OCI-LY7 (cell line): ENCODE data around the gene CA5A. TPM values are rescaled to one million over a fixed set of nuclear protein-coding genes. Genes with fewer than 3 reads are reported as not detected.

ENCODE experiments used
- BruUV-seq: library from RNA; stranded (reverse); fragments of 400-500 nt; replicated peaks from 2 replicates; lab custom pipeline; 2021; lab: Mats Ljungman, UMichigan
- CTCF ChIA-PET: fragments of 300-600 bp; sonication (Branson Sonifier 250); formaldehyde crosslinking; loops from one replicate; lab custom pipeline; 2022; ENCODE audit warnings: antibody characterized with exemption; ENCODE audit not compliant: unreplicated experiment; lab: Charles Lee
- POLR2A ChIA-PET: fragments of 300-600 bp; sonication (Branson Sonifier 250); formaldehyde crosslinking; loops from one replicate; lab custom pipeline; 2022; ENCODE audit warnings: antibody characterized with exemption; lab: Charles Lee
- DNase-seq: peaks from one replicate; pipeline ENCODE4 v3.0.0-alpha.2; 2015; ENCODE audit warnings: low spot score
- H2AFZ ChIP-seq: fragments of 200-600 bp; sonication (generic), shearing (Covaris generic); 2 replicates; pipeline ENCODE4 v1.6.1; 2014; ENCODE audit warnings: mild to moderate bottlenecking, antibody characterized with exemption, low read length, moderate library complexity
- H3K27ac ChIP-seq: fragments of 200-600 bp; sonication (generic); 2 replicates; pipeline ENCODE4 v1.5.1; 2014; ENCODE audit warnings: mixed run types, low read depth, mild to moderate bottlenecking, moderate library complexity, low read length, inconsistent platforms; ENCODE audit not compliant: poor library complexity, severe bottlenecking
- H3K36me3 ChIP-seq: fragments of 200-600 bp; sonication (generic); 2 replicates; pipeline ENCODE4 v1.6.1; 2014; ENCODE audit warnings: mild to moderate bottlenecking, antibody characterized with exemption, low read length, moderate library complexity, mixed read lengths; ENCODE audit not compliant: insufficient read depth
- H3K4me1 ChIP-seq: fragments of 200-600 bp; sonication (generic); 2 replicates; pipeline ENCODE4 v1.5.1; 2014; ENCODE audit warnings: mild to moderate bottlenecking, low read length; ENCODE audit not compliant: insufficient read depth, poor library complexity, severe bottlenecking
- H3K4me2 ChIP-seq: fragments of 200-600 bp; sonication (generic); 2 replicates; pipeline ENCODE4 v1.6.1; 2014; ENCODE audit warnings: mild to moderate bottlenecking, low read length
- H3K4me3 ChIP-seq: fragments of 200-600 bp; sonication (generic); 2 replicates; pipeline ENCODE4 v1.5.1; 2014; ENCODE audit warnings: mild to moderate bottlenecking, low read depth, low read length; ENCODE audit not compliant: poor library complexity, severe bottlenecking
- H3K79me2 ChIP-seq: fragments of 200-600 bp; sonication (generic); 2 replicates; pipeline ENCODE4 v1.6.1; 2016; ENCODE audit warnings: low read depth, mild to moderate bottlenecking, low read length, moderate library complexity, mixed read lengths; ENCODE audit not compliant: insufficient read depth
- H3K9me2 ChIP-seq: fragments of 200-600 bp; sonication (generic); 2 replicates; pipeline ENCODE4 v1.6.1; 2016; ENCODE audit warnings: mild to moderate bottlenecking, low read length, mixed read lengths; ENCODE audit not compliant: insufficient read depth
- H3K9me3 ChIP-seq: fragments of 200-600 bp; sonication (generic); 2 replicates; pipeline ENCODE4 v1.6.1; 2014; ENCODE audit warnings: mild to moderate bottlenecking, mixed run types, low read length, mixed read lengths
- H4K20me1 ChIP-seq: fragments of 200-600 bp; sonication (generic); 2 replicates; pipeline ENCODE4 v1.6.1; 2014; ENCODE audit warnings: mild to moderate bottlenecking, antibody characterized with exemption, low read length, moderate library complexity, mixed read lengths; ENCODE audit not compliant: insufficient read depth
- EZH2phosphoT487 ChIP-seq: fragments of 200-600 bp; sonication (generic); IDR thresholded peaks from 2 replicates; pipeline ENCODE4 v1.6.1; 2018; ENCODE audit warnings: low read depth, borderline replicate concordance, mild to moderate bottlenecking, mixed run types, antibody characterized with exemption, low read length, moderate library complexity, mixed read lengths
- intact Hi-C: fragments of 100-400 bp; cut with micrococcal nuclease; formaldehyde crosslinking; loops from one replicate; pipeline ENCODE4 v1.10.0; 2022; ENCODE audit not compliant: unreplicated experiment
- total RNA-seq, 2 experiments: library from RNA; depleted of rRNA in 1 of 2; stranded (reverse); fragments of >200 nt in 1 of 2; shearing (Covaris generic) in 1 of 2; gene quantifications; 2 replicates each; pipeline ENCODE4 v1.2.3, GENCODE V29; 2014 to 2022
- TF ChIP-seq, protein P1 (sequence below): fragments of 200-600 bp; sonication (generic); conservative IDR thresholded peaks from 2 replicates; pipeline ENCODE4 v1.5.1; 2014; ENCODE audit warnings: mild to moderate bottlenecking, antibody characterized with exemption, low read length, moderate library complexity, mixed read lengths

Gene CA5A
- total RNA-seq, 2 experiments from 2014 or later: not detected

DNA sequence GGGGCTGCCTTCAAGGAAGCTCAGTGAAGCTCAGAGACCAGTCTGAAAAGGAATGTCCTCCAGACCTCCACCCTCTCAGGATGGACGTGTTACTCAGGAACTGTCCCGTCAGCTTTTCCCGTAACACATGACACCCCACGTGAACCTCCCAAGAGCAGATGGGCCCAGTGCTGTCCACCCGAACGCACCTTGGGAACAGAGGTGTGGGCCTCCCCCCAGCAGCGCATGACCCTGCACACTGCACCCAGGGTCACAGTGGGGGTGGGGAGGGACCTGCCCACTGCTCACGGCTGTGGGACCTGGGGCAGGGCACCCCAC lies 88.9 kb downstream of the CA5A start:
- Histone ChIP-seq H3K4me2 (no peak overlapping the region), H3K79me2 (peaks cover 93% of the 10 kb centered on the region), H3K4me3 (no peak overlapping the region), H3K9me2 (no peaks in the 10 kb centered on the region), H4K20me1 (peaks cover 33% of the 10 kb centered on the region; the same call in 1 of the 2 replicates), H3K27ac (no peak overlapping the region), H3K9me3 (no peaks in the 10 kb centered on the region), H3K4me1 (peaks cover 65% of the 10 kb centered on the region), H2AFZ (no peak overlapping the region), H3K36me3 (peaks cover 98% of the 10 kb centered on the region)
- ChIA-PET CTCF (no interaction called here), POLR2A (no interaction called here)
- DNase-seq: no peak
- no peak for TF ChIP-seq EZH2phosphoT487
- TF ChIP-seq, protein P1, sequence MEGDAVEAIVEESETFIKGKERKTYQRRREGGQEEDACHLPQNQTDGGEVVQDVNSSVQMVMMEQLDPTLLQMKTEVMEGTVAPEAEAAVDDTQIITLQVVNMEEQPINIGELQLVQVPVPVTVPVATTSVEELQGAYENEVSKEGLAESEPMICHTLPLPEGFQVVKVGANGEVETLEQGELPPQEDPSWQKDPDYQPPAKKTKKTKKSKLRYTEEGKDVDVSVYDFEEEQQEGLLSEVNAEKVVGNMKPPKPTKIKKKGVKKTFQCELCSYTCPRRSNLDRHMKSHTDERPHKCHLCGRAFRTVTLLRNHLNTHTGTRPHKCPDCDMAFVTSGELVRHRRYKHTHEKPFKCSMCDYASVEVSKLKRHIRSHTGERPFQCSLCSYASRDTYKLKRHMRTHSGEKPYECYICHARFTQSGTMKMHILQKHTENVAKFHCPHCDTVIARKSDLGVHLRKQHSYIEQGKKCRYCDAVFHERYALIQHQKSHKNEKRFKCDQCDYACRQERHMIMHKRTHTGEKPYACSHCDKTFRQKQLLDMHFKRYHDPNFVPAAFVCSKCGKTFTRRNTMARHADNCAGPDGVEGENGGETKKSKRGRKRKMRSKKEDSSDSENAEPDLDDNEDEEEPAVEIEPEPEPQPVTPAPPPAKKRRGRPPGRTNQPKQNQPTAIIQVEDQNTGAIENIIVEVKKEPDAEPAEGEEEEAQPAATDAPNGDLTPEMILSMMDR: no peak
- no TSS peak for BruUV-seq
- intact Hi-C loops: no loop called here

DNA sequence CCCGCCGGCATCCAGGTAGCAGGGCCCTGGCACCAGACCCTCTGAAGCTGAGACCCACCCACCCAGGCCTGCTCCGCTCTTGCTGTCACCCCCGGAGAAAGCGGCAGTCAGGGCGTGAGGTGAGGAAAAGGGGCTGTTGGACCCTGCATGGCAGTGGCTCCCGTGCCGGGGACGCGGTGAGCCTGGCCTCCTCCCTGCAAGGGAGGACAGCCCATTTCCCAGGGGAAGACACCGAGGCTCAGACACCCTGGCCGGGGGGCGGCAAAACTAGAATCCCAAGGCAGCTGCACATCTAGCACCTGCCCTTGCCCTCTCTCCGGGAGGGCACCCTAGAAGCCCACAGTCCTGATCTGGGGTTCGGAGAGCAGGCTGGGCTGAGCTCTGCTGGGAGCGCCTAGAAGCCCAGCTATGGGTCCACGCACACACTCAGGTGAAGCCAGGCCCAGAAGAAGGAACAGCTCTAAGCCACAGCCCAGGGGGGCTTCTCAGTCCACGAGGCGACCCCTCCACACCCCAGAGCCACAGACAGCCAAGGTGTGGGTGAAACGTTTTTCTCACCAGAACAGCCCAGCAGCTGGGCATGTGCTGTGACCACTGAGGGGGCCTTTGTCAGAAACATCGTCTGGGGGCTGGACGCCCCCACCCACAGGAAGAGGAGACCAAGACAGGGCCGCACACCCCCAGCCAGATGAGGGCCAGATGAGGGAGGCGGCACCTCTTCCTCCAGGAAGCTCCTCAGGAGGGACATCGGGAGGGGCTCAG lies 89.4 kb downstream of the CA5A start:
- H3K4me1 ChIP-seq: peaks cover 65% of the 10 kb centered on the region
- no peaks in the 10 kb centered on the region for H3K9me2 ChIP-seq
- H4K20me1 ChIP-seq: peaks cover 33% of the 10 kb centered on the region; the same call in 1 of the 2 replicates
- no peak overlapping the region for H2AFZ ChIP-seq
- no TSS peak for BruUV-seq
- no peak overlapping the region for H3K4me2 ChIP-seq
- ChIA-PET CTCF (no interaction called here), POLR2A (no interaction called here)
- TF ChIP-seq, protein P1: no peak
- no peak for TF ChIP-seq EZH2phosphoT487
- H3K4me3 ChIP-seq: no peak overlapping the region
- H3K9me3 ChIP-seq: no peaks in the 10 kb centered on the region
- DNase-seq: no peak
- no peak overlapping the region for H3K27ac ChIP-seq
- peaks cover 98% of the 10 kb centered on the region for H3K36me3 ChIP-seq
- H3K79me2 ChIP-seq: peaks cover 91% of the 10 kb centered on the region
- intact Hi-C loops: no loop called here
